SKM-1 treated with dmso at 0.1 percent for 144 hours (cell line): ENCODE results near the gene TIPARP.
"Not testable (repeated sequence)": the region's sequence is repeated elsewhere in the genome, so short reads cannot be mapped to it uniquely, and the experiment has no call there.

ENCODE experiments used
- DNase-seq: peaks from one replicate; lab custom pipeline; 2025; ENCODE audit not compliant: unreplicated experiment; lab: John Stamatoyannopoulos, UW

The TIPARP gene

GRCh38 chr3:156707588-156707987 lies 33.2 kb downstream of the TIPARP start:
- DNase-seq = no peak

GRCh38 chr3:156710429-156710828 lies 36.0 kb downstream of the TIPARP start:
- no peak for DNase-seq

- no peak for DNase-seq
Measured at GRCh38 chr3:156711113-156711512, 36.7 kb downstream of the TIPARP start.

GRCh38 chr3:156711944-156712343 lies 37.6 kb downstream of the TIPARP start:
- DNase-seq = not testable (repeated sequence)

- DNase-seq = no peak
Measured at GRCh38 chr3:156716105-156716862, 41.9 kb downstream of the TIPARP start.

- no peak for DNase-seq
Measured at GRCh38 chr3:156718622-156719306, 44.4 kb downstream of the TIPARP start.

GRCh38 chr3:156720826-156721225 lies 46.4 kb downstream of the TIPARP start:
- DNase-seq = no peak

GRCh38 chr3:156721687-156722618 lies 47.6 kb downstream of the TIPARP start:
- DNase-seq = peak; percentile 5

- no peak for DNase-seq
Measured at GRCh38 chr3:156723182-156723619, 48.8 kb downstream of the TIPARP start.

- DNase-seq = no peak
Measured at GRCh38 chr3:156725682-156726081, 51.3 kb downstream of the TIPARP start.

- no peak for DNase-seq
Measured at GRCh38 chr3:156726456-156726855, 52.1 kb downstream of the TIPARP start.

- no peak for DNase-seq
Measured at GRCh38 chr3:156727519-156728205, 53.3 kb downstream of the TIPARP start.

- DNase-seq = no peak
Measured at GRCh38 chr3:156728267-156728985, 54.0 kb downstream of the TIPARP start.

- no peak for DNase-seq
Measured at GRCh38 chr3:156729460-156730179, 55.2 kb downstream of the TIPARP start.

- no peak for DNase-seq
Measured at GRCh38 chr3:156731813-156732212, 57.4 kb downstream of the TIPARP start.

- no peak for DNase-seq
Measured at GRCh38 chr3:156732261-156732660, 57.9 kb downstream of the TIPARP start.

GRCh38 chr3:156732715-156733421 lies 58.5 kb downstream of the TIPARP start:
- no peak for DNase-seq

- DNase-seq = not testable (repeated sequence)
Measured at GRCh38 chr3:156734661-156735060, 60.3 kb downstream of the TIPARP start.

- no peak for DNase-seq
Measured at GRCh38 chr3:156735471-156735870, 61.1 kb downstream of the TIPARP start.
